ENCODE results near the gene SCUBE2.

SCUBE2 gene

DNA sequence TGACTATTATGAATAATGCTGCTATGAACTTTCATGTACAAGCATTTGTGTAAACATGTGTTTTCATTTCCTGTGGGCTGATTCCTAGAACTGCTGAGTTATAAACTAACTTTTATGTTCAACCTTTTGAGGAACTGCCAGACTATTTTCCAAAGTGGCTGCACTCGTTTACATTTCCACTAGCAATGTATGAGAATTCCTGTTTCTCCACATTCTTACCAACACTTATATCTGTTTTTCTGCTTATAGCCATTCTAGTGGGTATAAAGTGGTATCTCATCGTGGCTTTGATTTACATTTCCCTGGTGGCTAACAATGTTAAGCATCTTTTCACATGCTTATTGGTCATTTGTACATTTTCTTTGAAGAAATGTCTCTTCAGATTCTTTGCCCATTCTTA lies 35.2 kb upstream of the SCUBE2 start:
- TF ChIP-seq, protein P1, sequence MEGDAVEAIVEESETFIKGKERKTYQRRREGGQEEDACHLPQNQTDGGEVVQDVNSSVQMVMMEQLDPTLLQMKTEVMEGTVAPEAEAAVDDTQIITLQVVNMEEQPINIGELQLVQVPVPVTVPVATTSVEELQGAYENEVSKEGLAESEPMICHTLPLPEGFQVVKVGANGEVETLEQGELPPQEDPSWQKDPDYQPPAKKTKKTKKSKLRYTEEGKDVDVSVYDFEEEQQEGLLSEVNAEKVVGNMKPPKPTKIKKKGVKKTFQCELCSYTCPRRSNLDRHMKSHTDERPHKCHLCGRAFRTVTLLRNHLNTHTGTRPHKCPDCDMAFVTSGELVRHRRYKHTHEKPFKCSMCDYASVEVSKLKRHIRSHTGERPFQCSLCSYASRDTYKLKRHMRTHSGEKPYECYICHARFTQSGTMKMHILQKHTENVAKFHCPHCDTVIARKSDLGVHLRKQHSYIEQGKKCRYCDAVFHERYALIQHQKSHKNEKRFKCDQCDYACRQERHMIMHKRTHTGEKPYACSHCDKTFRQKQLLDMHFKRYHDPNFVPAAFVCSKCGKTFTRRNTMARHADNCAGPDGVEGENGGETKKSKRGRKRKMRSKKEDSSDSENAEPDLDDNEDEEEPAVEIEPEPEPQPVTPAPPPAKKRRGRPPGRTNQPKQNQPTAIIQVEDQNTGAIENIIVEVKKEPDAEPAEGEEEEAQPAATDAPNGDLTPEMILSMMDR (IDR thresholded peaks at IDR 0.05; ENCODE audit: low read depth, low read length, missing control alignments): no peak
- H3K27me3 ChIP-seq (replicated peaks): no peaks in the 10 kb centered on the region

DNA sequence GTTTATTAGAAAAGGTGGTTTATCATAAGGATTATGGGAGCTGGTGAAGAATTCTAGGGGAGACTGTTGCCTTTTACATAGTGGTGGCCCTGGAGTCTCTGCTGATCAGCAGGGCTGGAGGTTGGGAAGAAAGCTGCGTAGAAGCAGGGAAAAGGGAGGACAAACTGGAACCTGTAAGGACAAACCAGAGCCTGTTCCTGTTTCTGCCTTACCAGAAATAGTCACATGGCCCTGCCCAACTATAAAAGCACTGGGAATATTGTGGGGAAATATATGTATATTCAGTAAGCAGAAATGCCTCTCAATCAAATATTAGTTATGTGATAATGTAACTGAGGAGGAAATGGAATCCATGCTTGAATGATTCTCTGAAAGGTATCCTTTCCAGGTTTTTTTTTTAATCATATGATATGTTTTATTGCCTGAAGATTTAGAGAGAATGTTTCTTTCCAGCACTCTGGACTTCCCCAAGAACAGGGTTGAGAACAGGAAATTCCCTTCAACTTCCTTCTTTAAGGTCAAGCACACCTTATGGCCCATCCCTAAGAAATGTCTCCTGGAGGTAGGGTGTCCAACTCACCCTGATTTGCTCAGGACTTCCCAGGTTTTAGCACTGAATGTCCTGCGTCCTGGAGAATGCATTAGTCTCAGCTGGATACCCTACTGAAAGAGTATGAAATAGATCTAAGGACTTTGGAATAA lies 33.9 kb upstream of the SCUBE2 start:
- Histone ChIP-seq H3K27me3 (replicated peaks) (no peaks in the 10 kb centered on the region), H3K4me3 (ENCODE audit: low read depth, low read length) (no peak overlapping the region), H3K27ac (no peak overlapping the region), H3K36me3 (replicated peaks) (no peaks in the 10 kb centered on the region)
- no peak for DNase-seq
- in situ Hi-C loops (cut with HindIII; ENCODE audit: low pct_ligation_motif_present, low sequenced_read_pairs): no loop called here
- TF ChIP-seq, protein P1 (IDR thresholded peaks at IDR 0.05; ENCODE audit: low read depth, low read length, missing control alignments): no peak

More for the DNA sequence above, 35.2 kb upstream of the SCUBE2 start:
- no peak overlapping the region for H3K27ac ChIP-seq
- in situ Hi-C loops (cut with HindIII; ENCODE audit: low pct_ligation_motif_present, low sequenced_read_pairs): no loop called here
- H3K36me3 ChIP-seq (replicated peaks): no peaks in the 10 kb centered on the region
- no peak for DNase-seq
- H3K4me3 ChIP-seq (ENCODE audit: low read depth, low read length): no peak overlapping the region

DNA sequence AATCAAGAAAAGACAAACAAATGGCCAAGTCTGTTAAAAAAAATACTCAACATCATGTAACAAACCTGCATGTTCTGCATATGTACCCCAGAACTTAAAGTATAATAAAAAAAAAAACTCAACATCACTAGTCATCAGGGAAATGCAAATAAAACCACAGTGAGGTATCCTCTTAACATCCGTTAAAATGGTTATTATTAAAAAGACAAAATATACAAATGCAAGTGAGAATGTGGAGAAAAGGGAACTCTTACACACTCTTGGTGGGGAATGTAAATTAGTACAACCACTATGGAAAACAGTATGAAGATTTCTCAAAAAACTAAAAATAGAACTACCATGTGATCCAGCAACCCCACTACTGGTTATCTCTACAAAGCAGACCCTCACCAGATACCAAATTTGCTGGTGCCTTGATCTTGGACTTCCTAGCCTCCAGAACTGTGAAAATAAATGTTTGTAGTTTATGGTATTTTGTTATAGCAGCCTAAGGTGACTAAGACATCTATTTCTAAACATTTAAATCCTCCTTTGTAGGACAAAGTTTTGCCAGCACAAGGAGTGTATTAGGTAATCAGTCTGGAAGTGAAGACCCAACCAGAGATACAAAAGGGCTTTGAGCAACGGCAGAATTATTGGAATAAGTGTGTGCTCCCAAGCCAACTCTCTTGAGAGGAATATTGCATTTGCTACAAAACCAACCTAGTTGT lies 32.4 kb upstream of the SCUBE2 start:
- Histone ChIP-seq H3K4me3 (ENCODE audit: low read depth, low read length) (no peak overlapping the region), H3K27ac (no peak overlapping the region), H3K27me3 (replicated peaks) (no peaks in the 10 kb centered on the region), H3K36me3 (replicated peaks) (no peaks in the 10 kb centered on the region)
- no peak for DNase-seq
- TF ChIP-seq, protein P1 (IDR thresholded peaks at IDR 0.05; ENCODE audit: low read depth, low read length, missing control alignments): no peak
- in situ Hi-C loops (cut with HindIII; ENCODE audit: low pct_ligation_motif_present, low sequenced_read_pairs): no loop called here

DNA sequence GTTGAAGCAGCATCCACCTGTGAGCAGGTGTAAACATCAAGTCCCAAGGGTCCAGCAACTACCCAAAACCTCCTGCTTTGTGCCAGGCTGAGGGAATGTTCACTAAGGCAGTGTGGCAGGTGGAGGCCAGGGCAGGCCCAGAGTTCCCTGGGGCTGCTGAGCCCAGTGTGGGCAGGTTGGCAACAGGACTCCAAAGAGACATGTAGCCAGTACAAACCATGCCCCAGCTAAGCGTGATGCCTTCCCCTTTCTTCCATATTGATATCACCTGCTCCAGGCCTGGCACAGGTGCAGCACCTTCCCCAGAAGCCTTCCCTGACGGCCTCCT lies 30.0 kb upstream of the SCUBE2 start:
- in situ Hi-C loops (cut with HindIII; ENCODE audit: low pct_ligation_motif_present, low sequenced_read_pairs): no loop called here
- Histone ChIP-seq H3K27ac (no peak overlapping the region), H3K36me3 (replicated peaks) (no peaks in the 10 kb centered on the region), H3K4me3 (ENCODE audit: low read depth, low read length) (no peak overlapping the region), H3K27me3 (replicated peaks) (no peaks in the 10 kb centered on the region)
- TF ChIP-seq, protein P1 (IDR thresholded peaks at IDR 0.05; ENCODE audit: low read depth, low read length, missing control alignments): no peak
- no peak for DNase-seq

DNA sequence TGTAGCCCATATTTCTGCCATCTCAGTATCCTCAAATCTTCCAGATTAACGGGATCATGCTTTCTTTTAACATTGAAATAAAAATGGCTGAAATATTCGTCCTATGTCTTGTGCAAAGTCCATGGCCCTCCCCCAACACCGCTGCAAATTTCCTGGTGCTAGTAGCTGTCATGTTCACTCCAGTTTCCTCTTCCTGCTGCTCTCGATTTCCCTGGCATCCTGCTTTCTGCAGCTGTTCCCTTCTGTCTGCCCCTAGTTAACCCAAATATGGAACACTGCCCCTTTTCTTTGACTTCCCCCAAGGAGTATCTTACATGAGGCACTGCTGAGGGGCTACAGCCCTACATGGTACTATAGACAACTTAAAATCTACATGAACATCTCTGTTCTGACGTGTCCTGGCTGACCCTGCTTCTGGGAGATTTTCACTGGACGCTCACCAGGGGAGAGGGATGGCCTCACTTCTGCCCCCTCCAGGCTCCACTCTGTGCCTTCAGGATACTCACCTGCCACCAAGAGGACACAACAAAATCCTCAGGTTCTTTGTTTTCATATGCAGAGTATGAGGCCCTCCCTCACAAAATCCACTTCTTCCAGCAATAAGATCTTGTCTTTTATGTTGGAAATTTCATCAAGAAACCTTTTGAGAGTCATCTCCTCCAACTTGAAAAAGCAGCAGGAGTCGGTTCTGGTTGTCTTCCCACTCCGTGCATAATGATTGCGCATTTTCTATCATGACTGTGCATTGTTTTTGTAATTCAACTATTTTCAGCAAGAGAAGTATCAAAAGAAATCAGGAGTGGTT lies 29.5 kb upstream of the SCUBE2 start:
- Histone ChIP-seq H3K27ac (no peak overlapping the region), H3K36me3 (replicated peaks) (no peaks in the 10 kb centered on the region), H3K4me3 (ENCODE audit: low read depth, low read length) (no peak overlapping the region), H3K27me3 (replicated peaks) (no peaks in the 10 kb centered on the region)
- DNase-seq: no peak
- in situ Hi-C loops (cut with HindIII; ENCODE audit: low pct_ligation_motif_present, low sequenced_read_pairs): no loop called here
- TF ChIP-seq, protein P1 (IDR thresholded peaks at IDR 0.05; ENCODE audit: low read depth, low read length, missing control alignments): peak; percentile 52
